GM21381 (cell line): ENCODE measurements around the gene ATP8B4.

Experiments used
- ATAC-seq: cut with Tn5 transposase; IDR thresholded peaks from one replicate; pipeline ENCODE4 v1.9.1; 2021; ENCODE audit warnings: mild to moderate bottlenecking, moderate library complexity; ENCODE audit not compliant: unreplicated experiment

Gene ATP8B4

DNA sequence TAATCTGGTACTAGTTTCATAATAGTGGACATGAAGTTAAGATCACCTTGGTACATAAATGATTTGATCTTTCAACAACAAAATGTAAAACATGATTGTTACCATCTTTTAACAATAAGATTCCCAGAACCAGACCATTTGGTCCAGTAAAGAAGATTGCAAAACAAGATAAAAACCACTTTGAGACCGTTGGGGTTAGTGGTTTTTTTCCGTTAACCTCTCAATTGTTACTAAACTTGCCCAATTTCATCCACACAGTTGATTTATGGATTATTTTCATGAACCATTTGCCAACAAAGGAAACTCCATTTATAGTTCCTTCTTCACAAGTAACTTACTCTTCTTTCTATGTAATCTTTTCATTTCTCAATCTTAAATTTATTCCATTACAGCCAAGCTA lies 53.8 kb downstream of the ATP8B4 start:
- no peak for ATAC-seq

DNA sequence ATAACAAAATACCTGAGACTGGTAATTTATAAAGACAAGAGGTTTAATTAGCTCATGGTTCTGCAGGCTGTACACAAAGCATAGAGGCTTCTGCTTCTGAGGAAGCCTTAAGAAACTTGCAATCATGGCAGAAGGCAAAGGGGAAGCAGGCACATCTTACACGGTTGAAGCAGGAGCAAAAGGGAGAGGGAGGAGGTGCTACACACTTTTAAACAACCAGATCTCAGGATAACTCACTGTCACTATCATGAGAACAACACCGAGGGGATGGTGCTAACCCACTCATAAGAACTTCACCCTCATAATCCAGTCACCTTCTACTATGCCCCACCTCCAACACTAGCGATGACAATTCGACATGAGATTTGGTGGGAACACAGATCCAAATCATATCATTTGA lies 54.4 kb downstream of the ATP8B4 start:
- ATAC-seq, result no peak

DNA sequence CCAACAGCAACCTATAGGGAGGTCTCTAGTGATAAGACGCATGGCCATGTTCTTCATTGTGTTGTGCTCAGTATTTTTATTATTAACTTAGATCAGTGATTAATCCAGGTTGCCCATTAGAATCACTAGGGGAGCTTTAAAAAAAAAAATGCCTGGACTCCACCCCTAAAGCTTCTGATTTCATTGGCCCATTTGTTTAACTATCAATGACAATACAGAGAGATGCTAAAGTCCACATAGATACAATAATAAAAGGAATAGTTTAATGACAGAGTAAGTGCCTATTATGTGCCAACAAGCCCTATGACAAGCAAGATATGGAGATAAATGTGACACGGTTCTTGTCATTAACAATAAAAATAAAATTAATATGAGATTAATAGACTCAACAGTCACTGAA lies 55.8 kb downstream of the ATP8B4 start:
- ATAC-seq, result no peak

DNA sequence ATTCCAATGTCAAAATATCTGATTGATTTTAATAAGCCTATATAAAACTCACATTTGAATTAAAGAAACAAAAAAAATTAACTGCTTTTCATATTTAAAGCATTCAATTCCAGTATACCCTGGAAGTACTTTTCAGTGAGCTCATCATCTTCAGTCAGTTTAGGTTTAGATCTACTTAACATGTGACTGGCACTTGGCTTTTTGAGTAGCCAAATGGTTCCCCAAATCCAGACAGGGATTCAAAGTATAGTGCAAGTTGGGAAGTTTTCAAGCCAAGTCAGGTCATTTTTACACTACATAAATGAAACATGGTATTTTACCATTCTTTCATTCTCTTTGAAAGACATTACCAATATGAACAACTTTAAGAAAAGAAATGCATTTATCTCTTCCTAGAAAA lies 57.5 kb downstream of the ATP8B4 start:
- no peak for ATAC-seq

DNA sequence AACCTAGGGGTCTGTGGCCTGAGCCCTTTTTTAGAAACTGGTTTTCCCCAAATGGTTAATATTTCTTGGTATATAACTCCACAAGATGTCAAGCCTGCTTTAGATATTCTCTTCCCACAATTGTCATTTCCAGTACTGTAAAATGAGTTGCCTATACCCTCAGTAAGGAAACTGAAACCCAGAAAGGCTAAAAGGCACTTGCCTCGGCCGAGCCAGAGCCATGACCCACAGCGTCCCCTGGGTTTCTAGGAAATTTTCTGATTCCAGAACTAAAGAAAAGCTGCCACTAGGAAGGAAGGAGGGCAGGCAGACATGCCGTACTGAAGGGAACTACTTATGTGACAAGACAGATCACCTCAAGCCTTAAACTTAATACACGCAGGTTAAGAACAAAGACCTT lies 59.1 kb downstream of the ATP8B4 start:
- ATAC-seq, result no peak

DNA sequence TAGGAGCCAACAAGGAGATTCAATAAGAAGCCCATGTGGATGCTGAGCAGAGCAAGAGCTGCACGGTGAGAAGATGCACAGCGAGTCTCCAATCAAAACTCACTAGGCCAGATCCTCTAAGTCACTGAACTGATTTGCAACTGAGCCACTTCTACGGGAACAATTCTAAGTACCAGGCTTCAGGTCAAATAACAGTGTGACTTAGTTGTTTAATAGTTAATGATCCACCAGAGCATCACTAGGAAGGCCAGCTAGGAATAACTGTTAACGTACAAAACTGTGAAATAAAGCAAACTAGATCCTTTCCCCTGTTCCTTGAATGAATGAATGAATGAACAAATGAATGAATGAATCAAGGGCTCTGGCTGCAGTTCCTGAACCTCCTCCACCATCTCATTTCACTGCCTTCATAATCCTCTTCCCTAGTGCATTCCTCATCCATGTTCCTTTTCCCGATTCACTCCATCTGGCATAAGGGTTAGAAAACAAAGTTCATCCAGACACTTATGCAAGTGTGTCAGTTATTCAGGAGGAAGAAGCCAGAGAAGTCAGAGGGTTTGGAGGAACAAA lies 59.7 kb downstream of the ATP8B4 start:
- ATAC-seq, result no peak

DNA sequence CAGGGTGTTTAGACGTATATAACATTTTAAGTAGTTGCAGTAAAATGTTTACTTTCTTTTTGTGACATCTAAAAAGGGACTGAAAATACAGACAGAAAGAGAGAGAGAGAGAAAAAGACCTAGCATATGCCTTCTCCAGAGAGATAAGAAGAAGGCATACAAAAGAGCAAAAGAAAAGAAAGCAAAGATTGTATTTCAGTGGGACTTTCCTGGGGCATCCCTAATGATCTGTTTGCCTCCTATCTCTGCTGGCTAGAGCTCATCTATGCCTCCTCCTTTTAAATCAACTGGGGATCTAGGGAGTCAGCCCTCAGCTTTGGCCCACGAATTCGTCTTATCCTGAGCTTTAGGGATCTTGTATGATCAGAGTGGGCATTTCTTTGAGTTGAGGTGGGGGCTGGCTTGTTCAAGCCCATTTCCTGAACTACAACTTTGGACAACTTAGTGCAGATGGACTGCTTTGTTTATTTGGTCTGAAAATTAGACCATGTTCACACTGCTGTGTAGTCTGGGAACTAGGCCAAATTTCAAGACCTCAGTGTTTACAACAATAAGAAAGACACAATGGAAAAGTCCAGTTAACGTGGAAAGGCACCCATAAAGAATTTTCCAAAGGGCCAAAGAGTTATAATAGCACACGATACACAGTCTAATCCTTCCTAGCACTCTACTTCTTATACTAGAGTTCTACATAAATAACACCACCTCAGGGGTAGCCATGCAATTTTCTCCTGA lies 61.0 kb downstream of the ATP8B4 start:
- no peak for ATAC-seq

DNA sequence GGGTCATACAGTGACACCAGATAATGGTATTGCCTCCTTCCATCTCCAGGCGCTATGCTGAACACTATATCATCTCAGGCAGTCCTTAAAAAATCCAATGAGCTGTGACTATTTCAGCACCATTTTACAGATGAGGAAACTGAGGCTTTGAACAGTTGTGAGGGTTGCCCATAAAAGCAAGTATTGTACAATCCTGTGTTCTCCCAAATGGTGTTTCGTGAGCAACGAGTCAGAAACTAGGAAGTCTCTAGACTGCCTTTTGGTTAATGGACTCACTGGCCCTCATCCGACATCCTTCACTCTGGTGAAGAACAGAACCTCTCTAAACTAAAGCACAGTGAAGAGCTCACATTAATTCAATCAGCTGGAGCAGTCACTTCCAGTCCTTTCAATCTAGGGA lies 61.8 kb downstream of the ATP8B4 start:
- ATAC-seq, result no peak

DNA sequence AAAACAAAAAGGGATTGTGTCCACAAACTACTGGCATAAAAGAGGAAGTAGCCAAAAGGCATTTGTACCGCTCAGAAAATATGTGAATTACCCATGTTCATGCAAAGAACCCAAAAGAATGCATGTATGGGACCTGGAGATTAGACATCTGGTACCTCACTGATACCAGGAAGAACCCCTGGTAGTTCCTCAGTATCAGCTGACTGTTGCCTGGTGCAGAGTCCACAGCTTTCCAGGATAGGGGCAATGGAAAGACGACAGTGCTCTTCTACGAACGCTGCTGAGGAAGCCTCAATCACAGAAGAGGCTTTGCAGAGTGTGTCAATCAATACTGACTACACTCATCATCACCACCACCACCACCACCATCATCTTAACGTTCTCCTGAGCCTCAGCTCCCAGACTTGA lies 63.3 kb downstream of the ATP8B4 start:
- ATAC-seq, result no peak

DNA sequence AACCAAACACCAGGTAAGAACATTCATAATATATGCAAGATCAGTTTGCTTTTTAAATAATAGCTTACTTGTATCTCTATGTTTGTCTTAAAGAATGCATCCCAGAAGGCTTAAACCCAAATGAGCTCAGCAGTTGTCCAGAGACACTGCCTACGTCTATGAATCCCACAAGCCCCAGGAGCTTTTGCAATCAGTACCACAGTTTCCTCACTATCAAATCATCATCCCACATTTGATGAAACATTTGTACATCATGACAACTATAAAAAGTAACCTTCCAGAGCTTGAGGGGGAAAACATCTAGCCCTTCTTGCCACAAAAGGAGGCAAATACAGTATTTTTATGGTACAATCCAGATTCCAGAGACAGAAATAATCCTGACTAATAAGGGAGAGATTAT lies 63.7 kb downstream of the ATP8B4 start:
- no peak for ATAC-seq

DNA sequence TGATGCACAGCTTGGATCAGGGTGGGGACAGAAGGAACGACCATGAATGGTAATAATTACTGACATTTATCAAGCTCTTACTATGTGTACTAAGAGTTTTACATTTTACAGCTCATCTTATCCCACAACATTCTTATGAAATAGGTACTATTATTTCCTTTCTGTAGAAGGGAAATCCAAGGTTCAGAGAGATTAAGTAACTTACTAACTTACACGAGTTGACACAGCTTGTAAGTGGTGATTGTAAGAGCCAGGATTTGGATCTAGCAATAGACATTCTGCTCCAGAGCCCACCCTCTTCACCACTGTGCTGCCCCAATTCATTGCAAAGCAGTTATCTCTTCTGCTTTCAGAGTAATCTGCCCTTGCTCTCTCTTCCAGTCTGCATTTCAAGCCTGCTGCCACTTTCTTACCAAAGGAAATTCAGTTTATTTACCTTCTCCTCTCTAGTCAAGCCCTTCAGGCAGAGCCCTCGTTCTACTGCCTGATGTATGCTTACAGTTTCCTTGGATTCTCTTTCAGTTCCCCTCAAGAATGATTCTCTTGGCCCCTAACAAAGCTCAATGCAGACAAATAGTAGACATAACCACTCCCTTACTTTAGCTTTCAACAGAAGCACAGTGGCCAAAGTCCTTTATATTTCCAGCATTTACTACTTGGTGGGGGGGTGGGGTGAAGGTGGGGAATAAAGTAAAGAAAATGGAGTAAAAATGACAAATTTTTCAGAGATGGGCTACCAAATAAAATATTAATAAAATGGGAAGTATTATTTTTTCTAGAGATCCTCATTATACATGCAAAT lies 65.8 kb downstream of the ATP8B4 start:
- no peak for ATAC-seq

DNA sequence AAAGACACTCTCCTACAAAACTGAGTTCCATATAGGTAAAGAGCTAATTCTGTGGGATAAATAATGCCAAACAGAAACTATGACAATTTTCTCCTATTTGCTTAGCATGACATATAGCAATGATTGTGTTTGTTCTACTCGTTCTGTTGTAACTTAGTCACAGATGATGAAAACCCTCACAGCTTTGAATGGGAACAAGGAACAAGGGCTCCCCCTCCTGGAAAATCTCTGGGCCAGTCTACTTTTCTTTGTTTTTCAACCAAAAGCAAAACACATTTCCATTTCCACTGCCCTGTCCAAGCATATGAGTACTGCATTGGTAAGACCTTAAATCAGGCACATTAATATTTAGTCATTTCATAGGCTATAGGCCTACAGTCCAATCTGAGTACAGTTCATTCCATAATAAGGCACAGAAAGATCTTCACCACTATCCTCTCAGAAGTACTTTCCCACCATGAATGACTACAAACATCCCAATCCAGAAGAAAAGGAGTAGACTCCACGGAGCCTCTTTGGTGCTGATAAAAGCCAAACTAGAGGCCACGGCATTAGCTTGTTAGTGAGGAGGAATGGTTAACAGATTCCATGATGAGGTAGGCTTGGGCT lies 67.1 kb downstream of the ATP8B4 start:
- no peak for ATAC-seq

DNA sequence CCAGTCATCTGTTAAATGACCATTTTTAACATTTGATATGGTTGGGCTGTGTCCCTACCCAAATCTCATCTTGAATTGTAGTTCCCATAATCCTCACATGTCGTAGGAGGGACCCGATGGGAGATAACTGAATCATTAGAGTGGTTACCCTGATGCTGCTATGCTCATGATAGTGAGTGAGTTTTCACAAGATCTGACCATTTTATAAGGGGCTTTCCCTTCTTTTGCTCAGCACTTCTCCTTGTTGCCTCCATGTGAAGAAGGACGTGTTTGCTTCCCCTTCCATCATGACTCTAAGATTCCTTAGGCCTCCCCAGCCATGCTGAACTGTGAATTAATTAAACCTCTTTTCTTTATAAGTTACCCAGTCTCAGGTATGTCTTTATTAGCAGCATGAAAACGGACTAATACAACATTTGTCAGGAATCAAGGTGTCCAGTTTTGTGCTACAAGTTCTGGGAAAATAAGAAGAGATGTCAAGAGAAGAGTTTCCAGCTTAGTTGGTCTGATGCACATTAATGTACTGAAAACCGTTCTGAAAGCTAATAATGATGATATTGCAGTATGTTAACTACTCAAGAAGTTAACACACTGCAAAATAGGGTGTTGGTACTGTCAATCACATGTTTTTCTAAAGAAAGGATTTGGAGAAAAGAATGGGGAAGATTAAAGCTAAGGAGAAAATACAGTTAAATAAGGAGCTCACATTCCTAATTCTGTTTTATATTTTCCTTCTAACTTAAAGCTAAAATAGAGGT lies 67.9 kb downstream of the ATP8B4 start:
- ATAC-seq, result no peak

DNA sequence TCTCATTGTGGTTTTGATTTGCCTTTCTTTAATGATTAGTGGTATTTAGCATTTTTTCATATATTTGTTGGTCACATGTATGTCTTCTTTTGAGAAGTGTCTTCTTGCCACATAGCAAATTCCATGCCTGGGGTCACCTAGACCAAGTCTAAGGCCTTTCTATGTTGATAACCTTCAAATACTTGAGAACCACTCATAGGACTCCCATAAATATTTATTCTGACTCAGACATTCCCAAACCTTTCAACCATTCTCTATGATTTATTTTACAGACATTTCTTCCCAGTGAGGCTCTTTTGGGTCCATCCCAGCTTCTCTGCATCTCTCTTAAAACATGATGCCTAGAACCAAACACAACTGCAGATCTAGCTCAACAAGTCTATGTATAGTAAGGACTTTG lies 69.2 kb downstream of the ATP8B4 start:
- ATAC-seq, result no peak

DNA sequence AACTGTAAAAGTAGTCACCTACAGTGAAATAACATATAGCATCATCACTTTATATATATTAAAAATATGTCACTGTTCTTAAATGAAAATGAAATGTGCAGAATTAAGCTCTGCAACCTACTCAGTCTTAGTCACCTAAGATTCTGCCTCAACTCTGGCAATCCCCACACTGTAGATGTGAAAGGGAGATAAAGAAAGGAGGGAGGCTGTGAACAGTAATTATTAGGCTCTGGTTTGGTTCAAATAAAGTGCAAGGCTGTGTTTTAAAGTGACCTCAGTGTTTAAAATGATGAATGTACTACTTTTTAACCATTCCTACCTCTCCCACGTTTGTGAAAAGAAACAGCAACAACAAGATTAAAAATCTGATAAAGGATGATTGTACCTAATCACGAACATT lies 72.2 kb downstream of the ATP8B4 start:
- ATAC-seq, result no peak

DNA sequence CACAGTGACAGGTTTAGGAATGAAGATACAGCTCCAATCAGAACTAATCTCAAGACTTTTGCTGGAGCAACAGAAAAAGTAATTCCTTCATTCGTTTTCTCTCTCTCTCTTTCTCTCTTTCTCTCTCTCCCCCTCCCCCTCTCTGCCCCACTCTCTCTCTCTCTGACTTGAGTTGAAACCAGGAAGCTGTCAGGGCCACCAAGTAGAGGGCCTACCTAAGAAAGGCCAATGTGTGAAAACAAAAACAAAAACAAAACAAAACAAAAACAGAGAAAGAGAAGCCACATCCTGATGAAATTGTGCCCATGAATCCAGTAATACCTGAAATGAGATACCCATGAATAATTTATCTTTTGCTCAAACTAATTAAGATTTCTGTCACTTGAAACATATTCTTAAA lies 72.9 kb downstream of the ATP8B4 start:
- peak; percentile 88 for ATAC-seq

DNA sequence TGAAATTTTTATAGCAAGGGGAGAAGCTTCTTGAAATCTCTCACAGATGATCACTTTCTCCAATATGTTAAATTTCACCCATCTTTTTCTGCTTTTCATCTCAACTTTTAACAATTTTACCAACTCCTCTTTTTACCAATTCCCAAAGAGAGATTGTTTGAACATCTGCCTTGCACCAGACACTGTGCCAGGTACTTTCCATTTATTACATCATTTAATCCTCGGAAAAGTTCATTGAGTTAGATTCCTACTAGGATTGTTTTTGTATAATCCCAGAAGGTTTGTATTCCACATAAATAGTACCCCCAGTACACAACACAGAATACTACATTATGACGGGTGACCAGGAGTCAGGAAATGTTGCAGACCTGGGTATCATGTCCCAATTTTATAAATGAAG lies 74.1 kb downstream of the ATP8B4 start:
- no peak for ATAC-seq

DNA sequence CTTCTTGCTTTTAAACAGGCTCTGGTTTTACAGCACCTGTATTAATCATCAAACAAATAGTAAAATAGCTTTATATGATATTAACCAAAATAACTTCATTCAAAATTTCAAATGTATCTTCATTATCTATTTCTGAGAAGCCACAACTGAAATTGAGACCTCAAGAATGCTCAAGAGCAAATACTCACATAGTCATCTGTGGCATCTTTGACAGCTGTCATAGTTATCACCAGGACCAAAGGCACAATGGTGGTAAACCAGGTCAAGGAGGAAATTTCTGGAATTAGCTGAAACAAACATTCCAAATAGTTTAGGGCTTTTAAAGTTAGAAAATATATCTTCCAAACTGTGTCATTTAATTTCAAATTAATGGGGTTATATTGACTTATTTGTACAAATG lies 74.6 kb downstream of the ATP8B4 start:
- ATAC-seq, result no peak

DNA sequence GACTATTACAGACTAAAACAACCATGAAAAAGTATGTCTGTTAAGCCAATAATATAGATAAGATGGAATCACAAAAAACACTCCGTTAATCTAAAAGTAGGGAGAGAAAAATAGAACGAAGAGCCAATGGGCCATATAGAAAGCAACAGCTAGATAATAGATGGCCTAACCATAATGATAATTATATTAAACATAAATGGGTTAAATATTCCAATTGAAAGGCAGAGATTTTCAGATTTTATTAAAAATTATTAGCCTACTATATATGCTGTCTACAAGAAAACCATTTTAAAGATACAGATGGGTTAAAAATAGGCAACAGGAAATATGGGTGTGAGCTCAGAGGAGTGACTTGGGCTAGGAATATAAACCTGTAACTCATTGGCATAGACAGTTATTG lies 76.3 kb downstream of the ATP8B4 start:
- no peak for ATAC-seq

DNA sequence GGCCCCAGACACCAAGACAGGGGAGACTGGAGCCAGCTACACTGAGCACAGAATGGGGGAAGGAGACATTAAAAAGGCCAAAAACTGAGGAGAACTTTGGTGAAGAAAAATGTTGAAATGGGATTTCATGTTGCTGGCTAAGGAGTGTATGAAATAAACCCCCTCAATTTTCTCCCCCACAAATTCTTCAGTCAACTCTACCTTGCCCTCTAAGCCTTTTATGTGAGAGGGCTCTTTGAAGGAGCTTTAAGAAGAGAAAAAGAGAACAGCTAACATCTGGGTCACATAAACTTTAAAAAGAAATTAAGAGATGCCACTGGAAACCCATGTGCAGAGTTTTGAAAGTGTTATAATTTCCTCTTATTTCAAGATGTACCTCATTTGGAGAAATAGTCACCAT lies 88.6 kb downstream of the ATP8B4 start:
- no peak for ATAC-seq

DNA sequence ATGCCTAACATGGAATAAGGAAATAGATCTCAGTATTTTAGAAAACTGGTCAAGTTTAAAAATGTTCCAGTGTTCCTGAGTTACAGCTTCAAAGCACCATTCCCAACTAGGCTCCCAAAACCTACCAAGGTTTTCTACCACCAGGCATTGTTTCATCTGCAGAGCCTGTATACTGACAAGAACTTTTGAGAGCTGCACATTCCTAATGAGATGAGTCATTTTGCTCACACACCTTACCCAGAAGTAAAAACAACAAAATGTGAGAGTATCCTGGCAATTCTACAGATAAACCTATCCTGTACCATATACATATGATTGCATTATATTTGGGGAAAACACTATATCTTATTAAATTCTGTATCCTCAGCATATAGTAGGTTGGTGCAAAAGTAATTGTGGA lies 90.7 kb downstream of the ATP8B4 start:
- ATAC-seq, result no peak
